Mesendoderm (in vitro differentiated cells): ENCODE data around the gene SPATA45.
"Not testable (repeated sequence)": the region's sequence is repeated elsewhere in the genome, so short reads cannot be mapped to it uniquely, and the experiment has no call there.

Source experiments
- DNase-seq: peaks from one replicate; pipeline ENCODE4 v3.0.0; 2013
- H2AK5ac ChIP-seq: 2 replicates; pipeline ENCODE4 v1.6.1; 2013; ENCODE audit warnings: low read length, inconsistent platforms
- H2BK120ac ChIP-seq: 2 replicates; pipeline ENCODE4 v1.6.1; 2013; ENCODE audit warnings: low read depth, mild to moderate bottlenecking, low read length, moderate library complexity, mixed read lengths
- H2BK15ac ChIP-seq: replicated peaks from 2 replicates; pipeline ENCODE4 v1.6.1; 2013; ENCODE audit warnings: low read depth, mild to moderate bottlenecking, moderate library complexity
- H2BK5ac ChIP-seq: 2 replicates; pipeline ENCODE4 v1.6.1; 2013; ENCODE audit warnings: low read length, inconsistent platforms
- H3K18ac ChIP-seq: 2 replicates; pipeline ENCODE4 v1.6.1; 2013; ENCODE audit warnings: mild to moderate bottlenecking, low read length, mixed read lengths
- H3K23ac ChIP-seq: one replicate; pipeline ENCODE4 v1.6.1; 2013; ENCODE audit warnings: low read length
- H3K27ac ChIP-seq: 2 replicates; pipeline ENCODE4 v1.5.1; 2013; ENCODE audit warnings: low read depth, mild to moderate bottlenecking, inconsistent platforms, low read length, moderate library complexity
- H3K27me3 ChIP-seq: 2 replicates; pipeline ENCODE4 v1.6.1; 2013; ENCODE audit warnings: low read length, control low read depth, mild to moderate bottlenecking, inconsistent platforms; ENCODE audit not compliant: insufficient read depth, poor library complexity
- H3K36me3 ChIP-seq: 2 replicates; pipeline ENCODE4 v1.6.1; 2013; ENCODE audit warnings: low read length, inconsistent platforms; ENCODE audit not compliant: control insufficient read depth, insufficient read depth
- H3K4ac ChIP-seq: one replicate; pipeline ENCODE4 v1.6.1; 2013; ENCODE audit warnings: low read depth, mild to moderate bottlenecking, low read length, moderate library complexity
- H3K4me1 ChIP-seq: 2 replicates; pipeline ENCODE4 v1.6.1; 2013; ENCODE audit warnings: low read depth, low read length, inconsistent platforms; ENCODE audit not compliant: control insufficient read depth
- H3K4me2 ChIP-seq: 2 replicates; pipeline ENCODE4 v1.6.1; 2013; ENCODE audit warnings: low read length
- H3K4me3 ChIP-seq: 2 replicates; pipeline ENCODE4 v1.5.1; 2013; ENCODE audit warnings: mild to moderate bottlenecking, low read length
- H3K56ac ChIP-seq: one replicate; pipeline ENCODE4 v1.6.1; 2013; ENCODE audit warnings: low read length
- H3K79me1 ChIP-seq: 2 replicates; pipeline ENCODE4 v1.6.1; 2013; ENCODE audit warnings: low read length, inconsistent platforms
- H3K79me2 ChIP-seq: 2 replicates; pipeline ENCODE4 v1.6.1; 2013; ENCODE audit warnings: mild to moderate bottlenecking, low read length; ENCODE audit not compliant: control insufficient read depth, insufficient read depth
- H3K9ac ChIP-seq: 2 replicates; pipeline ENCODE4 v1.6.1; 2013; ENCODE audit warnings: low read length, inconsistent platforms
- H4K5ac ChIP-seq: one replicate; pipeline ENCODE4 v1.6.1; 2013; ENCODE audit warnings: low read length
- H4K8ac ChIP-seq: one replicate; pipeline ENCODE4 v1.6.1; 2013; ENCODE audit warnings: low read depth, mild to moderate bottlenecking, control low read depth, low read length, moderate library complexity
- WGBS: extraction: QIAGEN DNeasy Blood & Tissue Kit; methylation state at CpG from one replicate; pipeline ENCODE4 v1.1.7; 2013; ENCODE audit warnings: low lambda C conversion rate, missing lambda C conversion rate; ENCODE audit not compliant: insufficient coverage; ENCODE audit errors: extremely low coverage; 5-methylcytosine and 5-hydroxymethylcytosine counted together

The SPATA45 gene

DNA sequence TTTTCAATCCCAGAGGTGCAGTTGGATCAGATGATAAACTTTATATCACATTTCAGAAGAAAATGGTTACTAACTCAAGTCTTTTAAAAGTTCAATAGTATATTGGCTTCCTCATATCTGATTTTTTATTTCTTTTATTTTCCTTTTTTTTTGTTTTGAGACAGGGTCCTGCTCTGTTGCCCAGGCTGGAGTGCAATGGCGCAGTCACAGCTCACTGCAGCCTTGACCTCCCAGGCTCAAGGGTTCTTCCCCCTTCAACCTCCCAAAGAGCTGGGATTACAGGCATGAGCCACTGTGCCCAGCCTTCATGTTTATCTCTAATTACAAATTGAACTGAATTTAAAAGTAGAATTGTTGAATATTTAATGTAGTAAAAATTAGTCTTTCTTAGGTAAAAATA is 24.5 kb upstream of the SPATA45 start:
- H4K5ac ChIP-seq, result no peak overlapping the region
- no peak for DNase-seq
- no CpG with 5 or more reads among the region's 1 CpG for WGBS
- H2AK5ac ChIP-seq, result no peak overlapping the region
- H3K18ac ChIP-seq, result no peak overlapping the region
- no peak overlapping the region for H2BK5ac ChIP-seq
- H3K27me3 ChIP-seq, result no peaks in the 10 kb centered on the region
- no peak overlapping the region for H3K4me3 ChIP-seq
- H3K36me3 ChIP-seq, result peaks cover 8% of the 10 kb centered on the region
- H3K4ac ChIP-seq, result no peak overlapping the region
- H4K8ac ChIP-seq, result no peak overlapping the region
- peaks cover 5% of the 10 kb centered on the region for H3K79me2 ChIP-seq
- H3K27ac ChIP-seq, result no peak overlapping the region
- H3K9ac ChIP-seq, result no peak overlapping the region
- H3K4me1 ChIP-seq, result no peaks in the 10 kb centered on the region
- no peak overlapping the region for H2BK15ac ChIP-seq
- H2BK120ac ChIP-seq, result no peak overlapping the region
- H3K4me2 ChIP-seq, result no peak overlapping the region
- no peaks in the 10 kb centered on the region for H3K79me1 ChIP-seq
- no peak overlapping the region for H3K56ac ChIP-seq
- no peak overlapping the region for H3K23ac ChIP-seq

DNA sequence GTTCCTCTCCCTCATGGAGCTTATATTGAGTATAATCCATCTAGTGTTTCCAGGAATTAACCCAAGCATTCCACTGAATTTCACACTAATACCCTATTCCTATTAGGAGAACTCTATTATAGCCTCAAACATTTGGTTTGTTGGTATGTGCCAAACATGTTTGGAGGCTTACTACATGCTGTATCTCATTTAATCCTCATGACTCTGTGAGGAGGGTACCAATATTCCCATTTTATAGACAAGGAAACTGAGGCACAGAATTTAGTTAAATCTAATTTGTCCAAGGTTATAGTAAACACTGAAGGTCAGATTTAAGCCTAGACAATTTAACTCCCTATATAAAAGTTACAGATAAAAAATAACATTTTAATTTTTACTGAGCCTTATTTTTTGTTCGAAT is 19.7 kb upstream of the SPATA45 start:
- no peak overlapping the region for H3K4me3 ChIP-seq
- no peak overlapping the region for H2AK5ac ChIP-seq
- no peak overlapping the region for H3K4ac ChIP-seq
- peaks cover 20% of the 10 kb centered on the region for H3K79me2 ChIP-seq
- no CpG with 5 or more reads among the region's 1 CpG for WGBS
- no peak overlapping the region for H2BK15ac ChIP-seq
- no peak overlapping the region for H3K4me2 ChIP-seq
- H3K56ac ChIP-seq, result no peak overlapping the region
- no peak for DNase-seq
- H3K4me1 ChIP-seq, result no peaks in the 10 kb centered on the region
- H2BK5ac ChIP-seq, result no peak overlapping the region
- no peak overlapping the region for H3K27ac ChIP-seq
- no peak overlapping the region for H4K8ac ChIP-seq
- no peak overlapping the region for H3K9ac ChIP-seq
- no peaks in the 10 kb centered on the region for H3K79me1 ChIP-seq
- peaks cover 5% of the 10 kb centered on the region for H3K36me3 ChIP-seq
- no peak overlapping the region for H3K18ac ChIP-seq
- H3K23ac ChIP-seq, result no peak overlapping the region
- no peak overlapping the region for H2BK120ac ChIP-seq
- no peaks in the 10 kb centered on the region for H3K27me3 ChIP-seq
- H4K5ac ChIP-seq, result no peak overlapping the region

DNA sequence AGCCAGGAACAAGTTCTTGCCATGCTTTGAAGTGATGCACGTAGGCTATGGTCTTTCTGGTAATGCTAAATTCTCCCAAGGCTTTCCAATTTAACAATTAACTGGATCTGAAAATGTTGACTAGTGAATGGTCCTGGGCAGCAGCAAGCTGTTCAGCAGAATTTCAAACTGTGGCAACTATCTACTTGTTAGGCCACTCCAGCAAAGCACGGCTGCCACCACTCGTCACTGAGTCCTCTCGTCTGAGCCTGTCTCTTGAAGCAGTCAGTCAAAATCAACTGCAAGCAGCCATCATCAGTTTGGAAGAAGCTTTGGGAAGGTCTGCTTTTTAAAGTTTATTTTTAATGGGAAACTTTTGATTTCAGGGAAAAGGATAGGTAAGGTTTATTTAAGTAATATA is 16.8 kb upstream of the SPATA45 start:
- Histone ChIP-seq H3K79me1 (no peaks in the 10 kb centered on the region), H2BK5ac (no peak overlapping the region), H2BK120ac (no peak overlapping the region), H3K4me3 (no peak overlapping the region), H3K56ac (no peak overlapping the region), H3K27ac (no peak overlapping the region), H4K5ac (no peak overlapping the region), H3K79me2 (peaks cover 45% of the 10 kb centered on the region), H2BK15ac (no peak overlapping the region), H3K23ac (no peak overlapping the region), H3K18ac (no peak overlapping the region), H3K4ac (no peak overlapping the region), H4K8ac (no peak overlapping the region), H3K9ac (no peak overlapping the region), H2AK5ac (no peak overlapping the region), H3K4me1 (no peaks in the 10 kb centered on the region), H3K36me3 (peaks cover 1% of the 10 kb centered on the region), H3K4me2 (no peak overlapping the region), H3K27me3 (no peaks in the 10 kb centered on the region)
- no peak for DNase-seq
- WGBS, result no CpG with 5 or more reads among the region's 4 CpGs

DNA sequence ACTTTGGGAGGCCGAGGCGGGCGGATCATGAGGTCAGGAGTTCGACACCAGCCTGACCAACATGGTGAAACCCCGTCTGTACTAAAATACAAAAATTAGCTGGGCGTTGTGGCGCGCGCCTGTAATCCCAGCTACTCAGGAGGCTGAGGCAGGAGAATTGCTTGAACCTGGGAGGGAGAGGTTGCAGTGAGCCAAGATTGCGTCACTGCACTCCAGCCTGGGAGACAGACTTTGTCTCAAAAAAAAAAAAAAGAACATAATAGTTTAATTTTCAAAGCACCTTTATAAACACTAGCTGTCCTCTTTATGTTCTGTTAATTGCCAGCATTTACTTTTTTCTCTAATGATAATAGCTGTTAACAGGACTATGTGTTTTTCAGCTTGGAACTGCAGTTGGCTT is 15.9 kb upstream of the SPATA45 start:
- no CpG with 5 or more reads among the region's 10 CpGs for WGBS
- H3K36me3 ChIP-seq, H3K79me1 ChIP-seq, H3K4me1 ChIP-seq, H3K4ac ChIP-seq, H3K56ac ChIP-seq, H3K9ac ChIP-seq, H3K27ac ChIP-seq, H2BK15ac ChIP-seq, H2BK5ac ChIP-seq, H3K18ac ChIP-seq, H3K4me2 ChIP-seq, H4K8ac ChIP-seq, H4K5ac ChIP-seq, H3K27me3 ChIP-seq, H3K23ac ChIP-seq, H3K4me3 ChIP-seq, H2AK5ac ChIP-seq, DNase-seq, H2BK120ac ChIP-seq: not testable (repeated sequence)
- peaks cover 53% of the 10 kb centered on the region for H3K79me2 ChIP-seq

DNA sequence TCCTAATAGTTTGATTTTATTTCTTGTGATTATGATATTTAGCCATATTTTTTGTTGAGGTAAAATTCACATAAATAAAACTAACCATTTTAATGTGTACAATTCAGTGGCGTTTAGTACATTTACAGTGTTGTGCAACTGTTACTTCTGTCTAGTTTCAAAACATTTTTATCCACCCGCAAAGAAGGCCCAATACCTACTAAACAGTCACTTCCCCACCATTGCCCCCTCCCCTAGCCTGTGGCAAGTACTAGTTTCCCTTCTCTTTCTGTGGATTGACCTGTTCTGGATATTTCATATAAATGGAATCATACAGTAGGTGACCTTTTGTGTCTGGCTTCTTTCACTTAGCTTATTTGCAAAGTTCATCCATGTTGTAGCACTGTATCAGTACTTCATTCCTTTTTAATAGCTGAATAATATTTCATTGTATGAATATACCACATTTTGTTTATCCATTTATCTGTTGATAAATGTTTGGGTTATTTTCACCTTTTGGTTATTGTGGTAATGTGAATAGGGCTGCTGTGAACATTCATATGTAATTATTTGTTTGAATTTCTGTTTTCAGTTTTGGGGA is 14.8 kb upstream of the SPATA45 start:
- Histone ChIP-seq H3K36me3 (peaks cover 1% of the 10 kb centered on the region), H3K4me1 (no peaks in the 10 kb centered on the region), H4K5ac (no peak overlapping the region), H3K4me3 (no peak overlapping the region), H3K4ac (no peak overlapping the region), H3K27ac (no peak overlapping the region), H3K56ac (no peak overlapping the region), H3K27me3 (no peaks in the 10 kb centered on the region), H3K79me1 (no peaks in the 10 kb centered on the region), H2AK5ac (no peak overlapping the region), H3K4me2 (no peak overlapping the region), H2BK15ac (no peak overlapping the region), H2BK5ac (no peak overlapping the region), H3K79me2 (peaks cover 54% of the 10 kb centered on the region), H3K18ac (no peak overlapping the region), H2BK120ac (no peak overlapping the region), H3K9ac (no peak overlapping the region), H3K23ac (no peak overlapping the region), H4K8ac (no peak overlapping the region)
- no peak for DNase-seq
- no CpG with 5 or more reads among the region's 2 CpGs for WGBS
